Liver (tissue), 9 donors: ENCODE results near the gene COX7B. TPM values are rescaled to one million over a fixed set of nuclear protein-coding genes. Genes with fewer than 3 reads are reported as not detected.

ENCODE experiments used
- DNase-seq: peaks from one replicate; pipeline ENCODE4 v3.0.0-alpha.2; 2017; ENCODE audit warnings: low spot score
- H3K27ac ChIP-seq, 2 donors: one replicate each; pipeline ENCODE4 v1.7.0; 2013; ENCODE audit warnings: inconsistent platforms in 2 of 2, low read length in 2 of 2, control low read depth in 1 of 2, low read depth in 1 of 2, mild to moderate bottlenecking in 1 of 2
- H3K27me3 ChIP-seq, 4 donors: one replicate each; pipeline versions ENCODE4 v1.6.1 to v1.7.0; 2013; ENCODE audit warnings: low read length in 3 of 4, inconsistent platforms in 1 of 4, mild to moderate bottlenecking in 1 of 4, moderate library complexity in 1 of 4; ENCODE audit not compliant: control insufficient read depth in 4 of 4, insufficient read depth in 4 of 4
- H3K36me3 ChIP-seq, 4 donors: one replicate each; pipeline versions ENCODE4 v1.6.1 to v1.7.0; 2013; ENCODE audit warnings: low read length in 3 of 4, mild to moderate bottlenecking in 3 of 4, low read depth in 1 of 4, moderate library complexity in 1 of 4; ENCODE audit not compliant: control insufficient read depth in 4 of 4, insufficient read depth in 3 of 4
- H3K4me1 ChIP-seq, 4 donors: one replicate each; pipeline versions ENCODE4 v1.6.1 to v1.7.0; 2013; ENCODE audit warnings: low read length in 3 of 4, mild to moderate bottlenecking in 3 of 4, moderate library complexity in 1 of 4; ENCODE audit not compliant: control insufficient read depth in 4 of 4, insufficient read depth in 4 of 4
- H3K4me3 ChIP-seq, 3 donors: one replicate each; pipeline versions ENCODE4 v1.6.1 to v1.7.0; 2013; ENCODE audit warnings: low read length in 3 of 3, control low read depth in 1 of 3, low read depth in 1 of 3, mild to moderate bottlenecking in 1 of 3
- H3K9ac ChIP-seq, 2 donors: one replicate each; pipeline ENCODE4 v1.7.0; 2013; ENCODE audit warnings: low read length in 2 of 2, mild to moderate bottlenecking in 2 of 2, moderate library complexity in 2 of 2, control low read depth in 1 of 2, low read depth in 1 of 2
- H3K9me3 ChIP-seq, 4 donors: one replicate each; pipeline versions ENCODE4 v1.6.1 to v1.7.0; 2013; ENCODE audit warnings: low read length in 3 of 4; ENCODE audit not compliant: control insufficient read depth in 4 of 4
- CTCF ChIP-seq: fragments of 150-350 bp; IDR thresholded peaks from 2 replicates; pipeline ENCODE4 v1.5.1; 2017; ENCODE audit warnings: improper control_type of control experiment, low read depth, low read length; ENCODE audit not compliant: missing input control
- EGR1 ChIP-seq, 2 donors: IDR thresholded peaks; 2 replicates each; pipeline ENCODE4 v1.6.1; 2016 to 2018; ENCODE audit warnings: antibody characterized with exemption in 2 of 2, low read depth in 2 of 2
- FOXA1 ChIP-seq: IDR thresholded peaks from 2 replicates; pipeline ENCODE4 v1.6.1; 2016; ENCODE audit warnings: antibody characterized with exemption
- FOXA2 ChIP-seq: IDR thresholded peaks from 2 replicates; pipeline ENCODE4 v1.6.1; 2016; ENCODE audit warnings: antibody characterized with exemption
- GABPA ChIP-seq, 2 donors: IDR thresholded peaks in 1 of 2; conservative IDR thresholded peaks in 1 of 2; 2 replicates each; pipeline ENCODE4 v1.6.1; 2016; ENCODE audit warnings: antibody characterized with exemption in 2 of 2, mild to moderate bottlenecking in 1 of 2, moderate library complexity in 1 of 2
- HNF4A ChIP-seq, 2 donors: conservative IDR thresholded peaks; 2 replicates each; pipeline ENCODE4 v1.6.1; 2016; ENCODE audit warnings: antibody characterized with exemption in 2 of 2, mild to moderate bottlenecking in 2 of 2
- JUND ChIP-seq, 2 donors: IDR thresholded peaks; 2 replicates each; pipeline ENCODE4 v1.6.1; 2016; ENCODE audit warnings: antibody characterized with exemption in 2 of 2
- MAX ChIP-seq: IDR thresholded peaks from 2 replicates; pipeline ENCODE4 v1.6.1; 2016; ENCODE audit warnings: antibody characterized with exemption
- NR2F2 ChIP-seq: IDR thresholded peaks from 2 replicates; pipeline ENCODE4 v1.6.1; 2016; ENCODE audit warnings: antibody characterized with exemption
- RAD21 ChIP-seq, 2 donors: IDR thresholded peaks; 2 replicates each; pipeline ENCODE4 v1.6.1; 2016; ENCODE audit warnings: antibody characterized with exemption in 2 of 2, mild to moderate bottlenecking in 2 of 2
- RXRA ChIP-seq, 2 donors: IDR thresholded peaks; 2 replicates each; pipeline ENCODE4 v1.6.1; 2017 to 2018; ENCODE audit warnings: antibody characterized with exemption in 2 of 2, mild to moderate bottlenecking in 1 of 2
- TAF1 ChIP-seq: conservative IDR thresholded peaks from 2 replicates; pipeline ENCODE4 v1.6.1; 2016; ENCODE audit warnings: antibody characterized with exemption, mild to moderate bottlenecking
- WGBS: extraction: QIAGEN DNeasy Blood & Tissue Kit; methylation state at CpG from one replicate; pipeline ENCODE4 v1.1.7; 2013; 5-methylcytosine and 5-hydroxymethylcytosine counted together
- polyA plus RNA-seq, 2 donors: library from polyadenylated mRNA; stranded (reverse) in 1 of 2; unstranded in 1 of 2; fragments of 200-250 nt in 1 of 2; fragments of >200 nt in 1 of 2; fragmentation: Nextera tagmentation in 1 of 2; extraction: Ambion mirVana in 1 of 2; gene quantifications; one replicate each; pipeline versions ENCODE4 v1.2.1 to v1.2.3, GENCODE V29; 2013 to 2015
- total RNA-seq, 2 donors: library from RNA; depleted of rRNA; stranded (reverse); fragments of >200 nt; gene quantifications; one replicate each; pipeline ENCODE4 v1.2.3, GENCODE V29; 2014
- TF ChIP-seq, protein P1 (sequence below): IDR thresholded peaks from 2 replicates; pipeline ENCODE4 v1.6.1; 2016; ENCODE audit warnings: antibody characterized with exemption
- TF ChIP-seq, protein P2 (sequence below): IDR thresholded peaks from 2 replicates; pipeline ENCODE4 v1.6.1; 2016; ENCODE audit warnings: antibody characterized with exemption
- TF ChIP-seq, protein P3 (sequence below): IDR thresholded peaks from 2 replicates; pipeline ENCODE4 v1.6.1; 2016; ENCODE audit warnings: antibody characterized with exemption, mild to moderate bottlenecking
- donor health status: healthy.
- donor health status: healthy.
- donor health status: healthy.
- donor health status: healthy.
- donor health status: healthy.

COX7B gene
- total and polyA plus RNA-seq, 4 donors = 194 to 576 (median 480) TPM

- DNase-seq = no peak
- TF ChIP-seq JUND (IDR thresholded peaks at IDR 0.05) = peak in 1 of 2 donors; percentile 27
- TF ChIP-seq, protein P1, sequence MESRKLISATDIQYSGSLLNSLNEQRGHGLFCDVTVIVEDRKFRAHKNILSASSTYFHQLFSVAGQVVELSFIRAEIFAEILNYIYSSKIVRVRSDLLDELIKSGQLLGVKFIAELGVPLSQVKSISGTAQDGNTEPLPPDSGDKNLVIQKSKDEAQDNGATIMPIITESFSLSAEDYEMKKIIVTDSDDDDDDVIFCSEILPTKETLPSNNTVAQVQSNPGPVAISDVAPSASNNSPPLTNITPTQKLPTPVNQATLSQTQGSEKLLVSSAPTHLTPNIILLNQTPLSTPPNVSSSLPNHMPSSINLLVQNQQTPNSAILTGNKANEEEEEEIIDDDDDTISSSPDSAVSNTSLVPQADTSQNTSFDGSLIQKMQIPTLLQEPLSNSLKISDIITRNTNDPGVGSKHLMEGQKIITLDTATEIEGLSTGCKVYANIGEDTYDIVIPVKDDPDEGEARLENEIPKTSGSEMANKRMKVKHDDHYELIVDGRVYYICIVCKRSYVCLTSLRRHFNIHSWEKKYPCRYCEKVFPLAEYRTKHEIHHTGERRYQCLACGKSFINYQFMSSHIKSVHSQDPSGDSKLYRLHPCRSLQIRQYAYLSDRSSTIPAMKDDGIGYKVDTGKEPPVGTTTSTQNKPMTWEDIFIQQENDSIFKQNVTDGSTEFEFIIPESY = no peak
- TF ChIP-seq FOXA1 = no peak
- no peak for TF ChIP-seq EGR1 (IDR thresholded peaks at IDR 0.05; ENCODE audit: low read depth in 2 of 2)
- no peak for TF ChIP-seq TAF1
- TF ChIP-seq, protein P2, sequence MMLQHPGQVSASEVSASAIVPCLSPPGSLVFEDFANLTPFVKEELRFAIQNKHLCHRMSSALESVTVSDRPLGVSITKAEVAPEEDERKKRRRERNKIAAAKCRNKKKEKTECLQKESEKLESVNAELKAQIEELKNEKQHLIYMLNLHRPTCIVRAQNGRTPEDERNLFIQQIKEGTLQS = peak; percentile 19
- H3K9me3 ChIP-seq = no peaks in the 10 kb centered on the region
- WGBS = 22% methylated on average over 1 of the region's 1 CpG
- H3K4me1 ChIP-seq = peaks cover 0 to 2% (median 0%) of the 10 kb centered on the region in 4 donors
- H3K27ac ChIP-seq = peak overlapping the region; percentile 86 to 88
- H3K27me3 ChIP-seq = no peaks in the 10 kb centered on the region
- peaks cover 1 to 8% (median 5%) of the 10 kb centered on the region in 4 donors for H3K36me3 ChIP-seq
- H3K9ac ChIP-seq = peak overlapping the region in 1 of 2 donors; percentile 99
- peak overlapping the region; percentile 65 to 86 (median 75) for H3K4me3 ChIP-seq
These were observed 1.4 kb downstream of the COX7B start for GRCh38 chrX:77900688-77901087.

- H3K9me3 ChIP-seq = no peaks in the 10 kb centered on the region
- no peak overlapping the region for H3K9ac ChIP-seq
- H3K27ac ChIP-seq = no peak overlapping the region
- no peak for DNase-seq
- H3K4me3 ChIP-seq = peak overlapping the region in 1 of 3 donors; percentile 75
- H3K36me3 ChIP-seq = peaks cover 1 to 13% (median 8%) of the 10 kb centered on the region in 4 donors
- H3K4me1 ChIP-seq = peaks cover 0 to 2% (median 0%) of the 10 kb centered on the region in 4 donors
- 86% methylated on average over 5 of the region's 5 CpGs for WGBS
- H3K27me3 ChIP-seq = no peaks in the 10 kb centered on the region
- TF ChIP-seq FOXA2 (no peak), RXRA (IDR thresholded peaks at IDR 0.05) (no peak), CTCF (no peak)
These were observed 2.2 kb downstream of the COX7B start for GRCh38 chrX:77901506-77901905.

GRCh38 chrX:77910108-77910840 lies 11.0 kb downstream of the COX7B start, which contains the start of gene ATP7A:
ATP7A (plus strand) TSS chrX:77910693; CDS start chrX:77971642, 60,949 bp downstream.
- H3K27me3 ChIP-seq = no peaks in the 10 kb centered on the region
- WGBS = 3% methylated on average over 36 of the region's 36 CpGs
- no peaks in the 10 kb centered on the region for H3K4me1 ChIP-seq
- H3K36me3 ChIP-seq = peaks cover 0 to 5% (median 3%) of the 10 kb centered on the region in 4 donors
- DNase-seq = peak; percentile 84
- H3K9ac ChIP-seq = peak within 1 kb of the TSS; percentile 81 to 97
- peak within 1 kb of the TSS; percentile 64 to 79 for H3K27ac ChIP-seq
- peak within 1 kb of the TSS; percentile 68 to 88 (median 81) for H3K4me3 ChIP-seq
- H3K9me3 ChIP-seq = no peaks in the 10 kb centered on the region
- TF ChIP-seq FOXA2 (no peak), TAF1 (peak; percentile 77), GABPA (IDR thresholded peaks at IDR 0.05 in 1 of 2, conservative IDR thresholded peaks at IDR 0.05 in 1 of 2) (peak; percentile 67 to 89), RAD21 (IDR thresholded peaks at IDR 0.05) (peak; percentile 70 to 76), MAX (peak; percentile 74), RXRA (IDR thresholded peaks at IDR 0.05) (peak; percentile 7 to 29), FOXA1 (no peak), HNF4A (conservative IDR thresholded peaks at IDR 0.05) (peak in 1 of 2 donors; percentile 11), NR2F2 (peak; percentile 89)
- TF ChIP-seq, protein P1 = peak; percentile 76
- TF ChIP-seq, protein P3, sequence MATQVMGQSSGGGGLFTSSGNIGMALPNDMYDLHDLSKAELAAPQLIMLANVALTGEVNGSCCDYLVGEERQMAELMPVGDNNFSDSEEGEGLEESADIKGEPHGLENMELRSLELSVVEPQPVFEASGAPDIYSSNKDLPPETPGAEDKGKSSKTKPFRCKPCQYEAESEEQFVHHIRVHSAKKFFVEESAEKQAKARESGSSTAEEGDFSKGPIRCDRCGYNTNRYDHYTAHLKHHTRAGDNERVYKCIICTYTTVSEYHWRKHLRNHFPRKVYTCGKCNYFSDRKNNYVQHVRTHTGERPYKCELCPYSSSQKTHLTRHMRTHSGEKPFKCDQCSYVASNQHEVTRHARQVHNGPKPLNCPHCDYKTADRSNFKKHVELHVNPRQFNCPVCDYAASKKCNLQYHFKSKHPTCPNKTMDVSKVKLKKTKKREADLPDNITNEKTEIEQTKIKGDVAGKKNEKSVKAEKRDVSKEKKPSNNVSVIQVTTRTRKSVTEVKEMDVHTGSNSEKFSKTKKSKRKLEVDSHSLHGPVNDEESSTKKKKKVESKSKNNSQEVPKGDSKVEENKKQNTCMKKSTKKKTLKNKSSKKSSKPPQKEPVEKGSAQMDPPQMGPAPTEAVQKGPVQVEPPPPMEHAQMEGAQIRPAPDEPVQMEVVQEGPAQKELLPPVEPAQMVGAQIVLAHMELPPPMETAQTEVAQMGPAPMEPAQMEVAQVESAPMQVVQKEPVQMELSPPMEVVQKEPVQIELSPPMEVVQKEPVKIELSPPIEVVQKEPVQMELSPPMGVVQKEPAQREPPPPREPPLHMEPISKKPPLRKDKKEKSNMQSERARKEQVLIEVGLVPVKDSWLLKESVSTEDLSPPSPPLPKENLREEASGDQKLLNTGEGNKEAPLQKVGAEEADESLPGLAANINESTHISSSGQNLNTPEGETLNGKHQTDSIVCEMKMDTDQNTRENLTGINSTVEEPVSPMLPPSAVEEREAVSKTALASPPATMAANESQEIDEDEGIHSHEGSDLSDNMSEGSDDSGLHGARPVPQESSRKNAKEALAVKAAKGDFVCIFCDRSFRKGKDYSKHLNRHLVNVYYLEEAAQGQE = peak; percentile 12
- TF ChIP-seq, protein P2 = no peak
